Gastrocnemius medialis (tissue), 4 donors: ENCODE data around the gene C8A. TPM values are rescaled to one million over a fixed set of nuclear protein-coding genes. Genes with fewer than 3 reads are reported as not detected.

ENCODE experiments used
- ATAC-seq, 2 donors: fragments of 150-250 bp; one replicate each; pipeline ENCODE4 v1.9.1; 2016
- DNase-seq, 2 donors: peaks; one replicate each; pipeline ENCODE4 v3.0.0-alpha.2; 2019
- H3K27ac ChIP-seq, 4 donors: fragments of 200-600 bp; sonication (generic); 1 replicate in 1 of 4; 2 replicates in 3 of 4; pipeline ENCODE4 v1.5.1; 2016 to 2018; ENCODE audit warnings: mild to moderate bottlenecking in 2 of 4, moderate library complexity in 1 of 4
- H3K27me3 ChIP-seq, 3 donors: fragments of 200-600 bp; sonication (generic) in 2 of 3; 1 replicate in 1 of 3; 2 replicates in 2 of 3; pipeline versions ENCODE4 v1.5.1 to v1.6.0; 2016 to 2019; ENCODE audit warnings: mild to moderate bottlenecking in 1 of 3, moderate library complexity in 1 of 3
- H3K36me3 ChIP-seq, 2 donors: fragments of 200-600 bp; sonication (generic) in 1 of 2; one replicate each; pipeline ENCODE4 v1.5.1; 2017 to 2018
- H3K4me1 ChIP-seq, 2 donors: fragments of 200-600 bp; sonication (generic) in 1 of 2; one replicate each; pipeline ENCODE4 v1.5.1; 2016 to 2017; ENCODE audit warnings: mild to moderate bottlenecking in 2 of 2
- H3K4me3 ChIP-seq, 4 donors: fragments of 200-600 bp; sonication (generic) in 3 of 4; 1 replicate in 1 of 4; 2 replicates in 3 of 4; pipeline ENCODE4 v1.5.1; 2016 to 2019; ENCODE audit warnings: mild to moderate bottlenecking in 2 of 4
- H3K9me3 ChIP-seq, 3 donors: fragments of 200-600 bp; sonication (generic) in 2 of 3; 1 replicate in 1 of 3; 2 replicates in 2 of 3; pipeline ENCODE4 v1.5.1; 2016 to 2019
- CTCF ChIP-seq, 5 experiments: fragments of 450-650 bp in 3 of 5; fragments of 200-600 bp in 2 of 5; sonication (generic) in 2 of 5; IDR thresholded peaks in 4 of 5; conservative IDR thresholded peaks in 1 of 5; 1 replicate in 4 of 5; 2 replicates in 1 of 5; pipeline ENCODE4 v1.5.1; 2016 to 2019; ENCODE audit warnings: antibody characterized with exemption in 5 of 5, mild to moderate bottlenecking in 3 of 5, moderate library complexity in 3 of 5
- POLR2A ChIP-seq, 2 donors: fragments of 450-650 bp; IDR thresholded peaks; one replicate each; pipeline ENCODE4 v1.6.1; 2017; ENCODE audit warnings: antibody characterized with exemption in 2 of 2, mild to moderate bottlenecking in 2 of 2, moderate library complexity in 2 of 2
- in situ Hi-C, 4 donors: fragments of 200-750 bp; cut with MboI; loops; one replicate each; pipeline versions ENCODE4 v1.15.0 to v1.8.0; 2017; ENCODE audit warnings: low sequenced_read_pairs in 4 of 4
- intact Hi-C: fragments of 100-400 bp; cut with DNase I; formaldehyde crosslinking; loops from one replicate; pipeline ENCODE4 v1.15.1; 2023; ENCODE audit warnings: low total_unique reads
- total RNA-seq, 4 donors: library from RNA; depleted of rRNA; stranded (reverse); fragments of >200 nt; gene quantifications; one replicate each; pipeline versions ENCODE4 v1.1.0 to v1.2.3, GENCODE V29; 2016

The C8A gene
- total RNA-seq, 4 donors from 2014 or later, result 0.20 to 0.40 TPM; not detected in 2

- no peaks in the 10 kb centered on the region for H3K9me3 ChIP-seq
- no peak for ATAC-seq
- DNase-seq, result no peak
- H3K36me3 ChIP-seq, result no peaks in the 10 kb centered on the region
- no peak overlapping the region for H3K27ac ChIP-seq
- TF ChIP-seq CTCF (IDR thresholded peaks at IDR 0.05 in 4 of 5, conservative IDR thresholded peaks at IDR 0.05 in 1 of 5), result no peak
- no peak for TF ChIP-seq POLR2A (IDR thresholded peaks at IDR 0.05)
- no peaks in the 10 kb centered on the region for H3K4me1 ChIP-seq
- no peak overlapping the region for H3K4me3 ChIP-seq
- H3K27me3 ChIP-seq, result no peaks in the 10 kb centered on the region
- in situ Hi-C loops, result no loop called here
- intact Hi-C loops, result no loop called here
Measured at GRCh38 chr1:56898879-56899278, 44.3 kb downstream of the C8A start.

GRCh38 chr1:56901716-56902115 is 47.1 kb downstream of the C8A start:
- intact Hi-C loops, result no loop called here
- ATAC-seq (no peak), DNase-seq (no peak)
- Histone ChIP-seq H3K27me3 (no peaks in the 10 kb centered on the region), H3K9me3 (no peaks in the 10 kb centered on the region), H3K4me3 (no peak overlapping the region), H3K27ac (no peak overlapping the region), H3K4me1 (no peaks in the 10 kb centered on the region), H3K36me3 (no peaks in the 10 kb centered on the region)
- in situ Hi-C loops, result no loop called here
- no peak for TF ChIP-seq CTCF (IDR thresholded peaks at IDR 0.05 in 4 of 5, conservative IDR thresholded peaks at IDR 0.05 in 1 of 5)
- TF ChIP-seq POLR2A (IDR thresholded peaks at IDR 0.05), result no peak

GRCh38 chr1:56903778-56904177 is 49.2 kb downstream of the C8A start:
- no peak overlapping the region for H3K27ac ChIP-seq
- H3K9me3 ChIP-seq, result no peaks in the 10 kb centered on the region

GRCh38 chr1:56904663-56905397 is 50.2 kb downstream of the C8A start:
- no peak for DNase-seq
- H3K36me3 ChIP-seq, result no peaks in the 10 kb centered on the region
- no peak overlapping the region for H3K27ac ChIP-seq
- H3K4me3 ChIP-seq, result no peak overlapping the region
- in situ Hi-C loops, result no loop called here
- TF ChIP-seq POLR2A (IDR thresholded peaks at IDR 0.05) (no peak), CTCF (IDR thresholded peaks at IDR 0.05 in 4 of 5, conservative IDR thresholded peaks at IDR 0.05 in 1 of 5) (no peak)
- intact Hi-C loops, result no loop called here
- no peak for ATAC-seq
- H3K4me1 ChIP-seq, result no peaks in the 10 kb centered on the region
- no peaks in the 10 kb centered on the region for H3K9me3 ChIP-seq
- no peaks in the 10 kb centered on the region for H3K27me3 ChIP-seq

More at GRCh38 chr1:56903778-56904177, 49.2 kb downstream of the C8A start:
- no peak for TF ChIP-seq POLR2A (IDR thresholded peaks at IDR 0.05)
- no peak for TF ChIP-seq CTCF (IDR thresholded peaks at IDR 0.05 in 4 of 5, conservative IDR thresholded peaks at IDR 0.05 in 1 of 5)
- intact Hi-C loops (no loop called here), in situ Hi-C loops (no loop called here)
- Histone ChIP-seq H3K4me1 (no peaks in the 10 kb centered on the region), H3K4me3 (no peak overlapping the region), H3K36me3 (no peaks in the 10 kb centered on the region), H3K27me3 (no peaks in the 10 kb centered on the region)
- ATAC-seq, result no peak
- DNase-seq, result no peak

- ATAC-seq (no peak), DNase-seq (no peak)
- TF ChIP-seq POLR2A (IDR thresholded peaks at IDR 0.05) (no peak), CTCF (IDR thresholded peaks at IDR 0.05 in 4 of 5, conservative IDR thresholded peaks at IDR 0.05 in 1 of 5) (no peak)
- no peak overlapping the region for H3K4me3 ChIP-seq
- no peaks in the 10 kb centered on the region for H3K9me3 ChIP-seq
- no peaks in the 10 kb centered on the region for H3K27me3 ChIP-seq
- intact Hi-C loops (no loop called here), in situ Hi-C loops (no loop called here)
- no peaks in the 10 kb centered on the region for H3K36me3 ChIP-seq
- H3K27ac ChIP-seq, result no peak overlapping the region
- H3K4me1 ChIP-seq, result no peaks in the 10 kb centered on the region
Measured at GRCh38 chr1:56905667-56906066, 51.1 kb downstream of the C8A start.
